Astrocyte (in vitro differentiated cells and primary cell): ENCODE measurements around the gene INTS7.

ENCODE experiments used
- CTCF ChIP-seq: IDR thresholded peaks from 2 replicates; pipeline ENCODE4 v1.5.1; 2011; ENCODE audit warnings: low read depth, mild to moderate bottlenecking, inconsistent platforms, low read length, moderate library complexity; ENCODE audit not compliant: insufficient read depth
- EZH2 ChIP-seq: IDR thresholded peaks from 2 replicates; pipeline ENCODE4 v1.6.1; 2012; ENCODE audit warnings: mild to moderate bottlenecking, low read length, inconsistent platforms; ENCODE audit not compliant: insufficient read depth

- TF ChIP-seq CTCF, result no peak
- no peak for TF ChIP-seq EZH2
These were observed 25.5 kb upstream of the INTS7 start for GRCh38 chr1:212060632-212061472.
